HG03354 (cell line): ENCODE data around the gene CSNK1G1.

Experiments used
- ATAC-seq: cut with Tn5 transposase; IDR thresholded peaks from one replicate; pipeline ENCODE4 v1.9.1; 2021; ENCODE audit warnings: mild to moderate bottlenecking; ENCODE audit not compliant: unreplicated experiment, poor library complexity, severe bottlenecking

Gene CSNK1G1

DNA sequence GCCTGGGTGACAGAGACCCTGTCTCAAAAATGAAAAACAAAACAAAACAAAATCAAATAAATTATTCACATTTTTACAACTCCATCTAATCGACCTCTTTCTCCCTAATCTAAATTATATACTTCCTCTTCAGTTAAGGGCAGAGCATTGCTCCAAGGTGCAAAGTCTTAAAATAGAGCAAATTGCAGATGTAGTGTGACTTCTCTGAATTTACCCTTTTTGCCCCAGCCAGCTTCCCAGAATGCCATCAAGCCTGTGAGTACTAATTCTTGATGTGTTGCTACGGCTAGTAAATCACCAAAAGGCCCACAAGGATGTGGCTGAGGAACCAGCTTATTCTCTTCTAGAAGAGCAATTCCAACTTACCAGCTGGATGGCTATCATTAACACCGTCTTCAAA is 139.8 kb downstream of the CSNK1G1 start:
- no peak for ATAC-seq

DNA sequence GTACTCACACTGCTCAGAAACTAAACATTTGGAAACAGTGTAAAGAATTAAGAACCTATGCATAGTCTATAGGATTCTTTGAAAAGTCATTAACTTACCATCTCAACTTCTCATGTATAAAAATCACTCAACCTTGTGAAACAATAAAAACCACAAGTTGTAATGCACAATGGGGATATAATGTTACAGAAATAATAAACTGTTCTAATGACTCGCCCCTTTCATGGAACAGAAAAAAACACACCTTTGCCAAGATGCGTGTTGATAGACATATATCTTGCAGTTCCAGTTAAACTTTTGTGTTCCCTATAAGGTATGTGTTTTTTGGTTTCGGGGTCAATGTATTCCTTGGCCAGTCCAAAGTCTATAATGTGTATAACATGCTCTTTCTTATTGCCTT is 142.3 kb downstream of the CSNK1G1 start:
- ATAC-seq = no peak

DNA sequence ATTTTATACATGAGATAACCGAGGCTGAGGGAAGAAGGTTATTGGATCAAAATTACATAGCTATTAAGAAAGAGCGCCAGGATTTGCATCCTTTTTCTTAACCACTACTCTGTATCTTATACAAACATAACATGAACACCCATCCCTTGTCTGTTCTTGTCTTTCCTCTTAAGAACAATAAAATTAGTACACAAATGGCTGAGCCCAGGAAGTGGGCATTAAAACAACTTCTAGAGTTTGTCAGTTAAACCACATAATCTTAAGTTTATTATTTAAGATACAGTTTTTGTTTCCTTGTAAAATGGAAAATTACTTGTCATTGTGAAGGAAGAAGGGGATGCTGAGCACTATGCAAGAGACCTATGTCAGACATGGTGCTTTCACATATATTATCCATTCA is 144.3 kb downstream of the CSNK1G1 start:
- ATAC-seq = no peak

DNA sequence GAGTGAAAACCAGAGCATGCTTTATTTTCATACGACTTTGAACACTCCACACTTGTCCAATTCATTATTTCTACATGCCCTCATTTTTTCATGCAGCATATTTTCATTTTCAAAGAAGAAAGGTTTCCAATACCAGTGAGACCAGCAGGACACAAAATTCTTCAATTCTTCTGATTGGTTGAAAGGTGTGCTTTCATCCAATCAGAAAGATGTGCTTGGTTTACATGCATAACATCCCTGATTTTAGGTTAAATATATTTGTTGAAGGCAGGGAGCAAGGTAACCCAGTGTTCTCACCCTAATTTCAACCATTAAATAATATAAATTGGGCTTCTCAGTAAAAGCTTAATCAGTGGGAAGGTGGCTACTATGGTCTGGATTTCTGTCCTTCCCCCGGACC is 145.6 kb downstream of the CSNK1G1 start:
- no peak for ATAC-seq

DNA sequence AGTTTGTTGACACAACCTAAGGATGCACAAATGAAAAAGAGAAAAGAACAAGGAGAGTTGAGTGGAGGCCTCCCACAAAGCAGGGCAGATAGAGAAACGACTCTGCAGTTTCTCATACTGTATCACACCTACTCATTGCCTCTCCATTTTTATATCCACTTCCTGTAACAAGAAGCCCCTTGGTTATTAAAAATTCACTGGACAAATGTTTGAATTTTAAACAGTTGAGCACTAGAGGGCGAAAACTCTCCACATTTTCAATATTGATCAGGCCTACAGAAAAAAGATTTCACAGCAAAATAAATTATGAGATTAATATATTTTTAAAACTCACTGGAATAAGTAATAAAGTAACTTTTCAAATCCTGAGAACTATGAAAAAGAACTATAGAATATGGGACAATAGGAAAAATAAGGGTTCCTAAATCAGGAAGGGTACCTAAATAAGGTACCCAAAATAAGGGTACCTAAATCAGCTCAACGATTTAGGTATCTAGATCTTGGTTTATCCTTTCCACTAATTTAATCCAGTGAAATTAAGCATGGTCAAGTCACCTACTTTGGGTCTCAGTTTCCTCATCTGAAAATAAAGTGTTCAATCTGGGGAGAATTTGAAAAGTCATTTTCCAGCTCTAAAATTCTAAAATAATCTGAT is 146.2 kb downstream of the CSNK1G1 start:
- no peak for ATAC-seq

DNA sequence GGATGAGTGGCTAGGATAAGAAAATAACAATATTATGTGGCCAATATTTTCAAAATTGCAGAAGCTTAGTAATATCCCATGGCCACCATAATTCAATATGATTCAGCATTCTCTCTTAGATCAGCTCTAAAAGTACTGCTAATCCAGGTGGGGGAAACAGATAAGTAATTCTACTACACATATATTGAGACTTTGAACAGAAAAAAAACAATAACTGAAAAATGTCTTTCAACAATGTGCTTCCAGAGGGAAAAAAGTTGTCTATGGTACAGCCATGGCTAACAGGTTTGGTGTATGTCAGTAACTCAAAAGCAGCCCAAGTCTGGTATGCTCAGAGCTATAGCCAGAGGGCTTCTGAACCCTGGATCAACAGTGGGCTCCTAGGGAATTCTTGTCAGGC is 150.8 kb downstream of the CSNK1G1 start:
- ATAC-seq = no peak

DNA sequence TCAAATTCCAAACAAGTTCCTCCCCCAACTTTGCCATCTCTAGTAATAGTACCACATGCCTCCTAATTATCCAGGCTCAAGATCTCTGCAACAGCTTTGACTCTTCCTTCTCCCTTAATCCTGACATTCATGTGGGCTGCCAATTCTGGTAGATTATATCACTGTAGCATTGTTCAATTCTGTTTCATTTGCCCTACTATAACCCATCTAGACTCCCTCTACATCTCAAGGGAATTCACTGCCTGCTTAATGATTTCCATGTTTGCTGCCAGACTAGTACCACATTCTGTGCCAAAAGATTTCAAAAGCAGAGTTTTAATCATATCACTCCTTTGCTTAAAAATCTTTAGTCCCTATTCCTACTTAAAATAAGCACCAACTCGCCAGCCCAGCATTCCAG is 158.5 kb downstream of the CSNK1G1 start:
- ATAC-seq = no peak

DNA sequence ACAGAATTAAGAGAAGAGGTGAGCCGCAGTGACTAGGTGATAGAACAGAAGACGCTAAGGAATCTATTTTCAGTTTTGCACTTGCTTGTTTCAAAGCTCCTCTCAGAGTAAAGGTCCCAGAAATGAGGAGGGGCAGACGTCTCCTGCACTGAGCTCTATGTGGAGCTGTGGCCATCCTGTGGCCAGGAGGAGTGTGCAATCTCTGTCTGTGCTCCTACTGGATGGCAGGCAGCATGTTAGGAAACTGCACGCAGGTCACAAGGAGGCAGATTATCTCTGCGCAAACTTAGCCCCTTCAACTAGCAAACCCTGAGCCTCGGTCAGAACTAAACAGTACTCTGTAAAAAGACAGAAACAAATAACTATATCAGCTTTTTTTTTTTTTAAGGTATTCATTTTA is 162.0 kb downstream of the CSNK1G1 start:
- ATAC-seq = no peak

DNA sequence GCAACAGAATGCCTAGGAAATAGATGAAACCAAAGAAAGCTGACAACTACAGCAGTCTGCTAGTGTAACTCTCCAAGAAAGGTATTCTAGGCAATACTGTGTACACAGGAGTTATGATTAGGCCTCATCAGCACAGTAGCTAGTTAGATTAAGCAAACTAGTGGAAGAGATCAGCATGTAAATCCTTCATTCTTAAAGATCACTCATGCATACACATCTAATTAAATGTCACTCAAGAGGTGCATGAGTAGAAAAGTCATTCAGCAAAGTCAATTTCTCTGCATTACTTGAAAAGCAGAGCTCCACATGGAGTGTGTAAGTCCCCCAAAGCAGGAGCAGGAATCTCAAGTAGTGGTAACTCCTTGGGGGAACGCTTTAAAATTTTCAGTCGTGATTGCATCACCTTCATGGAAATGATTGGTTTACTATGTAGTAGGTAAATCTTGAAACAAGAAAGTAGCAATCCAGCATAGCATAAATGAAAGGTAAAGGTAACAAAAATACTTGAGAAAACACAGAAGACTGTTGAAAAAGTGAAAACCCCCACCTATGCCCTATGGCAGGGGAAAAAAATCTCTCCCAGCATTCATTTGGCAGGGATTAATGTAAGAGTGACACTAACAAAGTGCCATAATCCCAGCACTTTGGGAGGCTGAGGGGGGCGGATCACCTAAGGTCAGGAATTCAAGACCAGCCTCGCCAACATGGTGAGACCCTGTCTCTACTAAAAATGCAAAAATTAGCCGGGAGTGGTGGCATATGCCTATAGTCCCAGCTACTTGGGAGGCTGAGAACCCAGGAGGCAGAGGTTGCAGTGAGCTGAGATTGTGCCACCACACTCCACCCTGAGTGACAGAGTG is 163.8 kb downstream of the CSNK1G1 start:
- ATAC-seq = no peak

DNA sequence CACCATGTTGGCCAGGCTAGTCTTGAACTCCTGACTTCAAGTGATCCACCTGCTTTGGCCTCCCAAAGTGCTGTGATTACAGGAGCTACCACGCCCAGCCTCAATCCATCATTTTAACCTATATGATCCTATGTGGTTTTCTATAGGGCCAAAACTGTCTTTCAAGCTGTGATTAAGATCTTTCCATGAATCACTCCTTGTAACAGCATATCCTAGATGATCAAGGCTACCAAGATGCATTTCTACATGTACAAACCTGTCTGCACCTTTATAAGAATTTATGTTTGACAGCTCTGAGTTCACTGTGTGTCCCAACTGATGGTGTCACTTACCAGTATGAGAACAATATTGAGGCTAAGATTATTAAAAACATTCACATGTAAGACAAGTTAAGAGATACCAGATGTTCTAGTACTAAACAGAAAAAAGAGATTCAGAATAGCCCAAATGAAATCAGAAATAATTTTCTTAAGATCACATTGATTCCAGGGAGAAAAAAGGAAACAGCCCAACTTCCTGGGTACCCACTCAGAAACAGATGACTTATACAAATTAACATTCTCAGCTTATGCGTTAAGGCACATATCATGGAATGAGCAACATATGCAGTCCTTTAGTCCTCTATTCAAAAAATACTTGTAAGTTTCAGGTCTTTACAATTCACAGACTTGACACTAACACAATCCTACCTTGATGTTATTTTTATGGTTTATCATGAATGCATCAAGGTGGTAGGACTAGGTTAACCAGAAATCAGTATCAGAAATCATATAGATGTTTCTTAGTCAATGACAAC is 168.4 kb downstream of the CSNK1G1 start:
- ATAC-seq = no peak

DNA sequence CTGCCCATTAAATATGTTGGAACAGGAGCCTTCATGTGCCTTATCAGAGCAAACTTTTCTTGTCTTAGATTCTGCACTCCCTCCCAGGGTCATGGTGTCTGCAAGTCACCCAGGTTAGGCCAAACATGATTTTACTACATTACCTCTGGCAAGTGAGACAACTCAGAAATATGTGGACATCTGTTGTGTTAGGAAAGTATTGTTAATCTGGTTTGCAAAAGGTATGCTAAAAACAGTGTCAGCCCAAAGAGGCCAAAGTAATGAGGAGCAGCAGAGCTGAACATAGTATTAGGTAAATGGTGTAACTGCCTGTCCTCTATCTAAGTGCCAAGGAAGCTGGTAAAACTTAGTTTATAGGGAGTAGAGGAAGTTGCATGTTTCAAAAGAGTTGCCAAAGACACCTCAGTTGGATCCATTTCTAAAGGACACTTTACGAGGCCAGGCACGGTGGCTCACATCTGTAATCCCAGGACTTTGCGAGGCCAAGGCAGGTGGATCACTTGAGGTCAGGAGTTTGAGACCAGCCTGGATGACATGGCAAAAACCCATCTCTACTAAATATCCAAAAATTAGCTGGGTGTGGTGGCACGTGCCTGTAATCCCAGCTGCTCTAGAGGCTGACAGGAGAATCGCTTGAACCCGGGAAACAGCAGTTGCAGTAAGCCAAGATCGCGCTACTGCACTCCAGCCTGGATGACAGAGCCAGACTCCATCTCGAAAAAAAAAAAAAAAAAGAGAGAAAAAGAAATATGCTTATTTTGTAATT is 170.6 kb downstream of the CSNK1G1 start:
- ATAC-seq = no peak

DNA sequence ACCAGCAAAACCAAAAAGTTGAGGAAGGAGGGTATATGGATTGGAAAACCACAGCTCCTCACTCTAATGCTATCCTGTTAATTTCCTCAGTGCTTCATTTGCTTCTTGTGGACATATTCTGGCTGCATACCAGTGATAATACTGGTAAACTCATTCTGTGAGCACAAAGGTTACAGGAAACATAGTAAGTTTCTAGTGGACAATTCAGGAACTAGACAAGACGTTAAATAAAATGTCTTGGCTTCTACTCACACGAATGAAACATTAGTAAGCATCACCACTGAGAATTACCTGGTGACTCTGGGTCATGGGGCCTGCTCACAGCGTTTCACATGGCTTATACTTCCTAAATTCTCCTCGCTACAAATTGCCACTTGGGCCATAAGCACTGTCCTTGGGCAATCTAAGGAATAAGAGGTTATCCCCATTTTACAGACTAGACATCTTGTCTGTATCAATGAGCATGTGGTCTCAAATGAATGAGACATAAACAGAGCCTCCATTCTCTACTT is 173.1 kb downstream of the CSNK1G1 start:
- ATAC-seq = no peak

DNA sequence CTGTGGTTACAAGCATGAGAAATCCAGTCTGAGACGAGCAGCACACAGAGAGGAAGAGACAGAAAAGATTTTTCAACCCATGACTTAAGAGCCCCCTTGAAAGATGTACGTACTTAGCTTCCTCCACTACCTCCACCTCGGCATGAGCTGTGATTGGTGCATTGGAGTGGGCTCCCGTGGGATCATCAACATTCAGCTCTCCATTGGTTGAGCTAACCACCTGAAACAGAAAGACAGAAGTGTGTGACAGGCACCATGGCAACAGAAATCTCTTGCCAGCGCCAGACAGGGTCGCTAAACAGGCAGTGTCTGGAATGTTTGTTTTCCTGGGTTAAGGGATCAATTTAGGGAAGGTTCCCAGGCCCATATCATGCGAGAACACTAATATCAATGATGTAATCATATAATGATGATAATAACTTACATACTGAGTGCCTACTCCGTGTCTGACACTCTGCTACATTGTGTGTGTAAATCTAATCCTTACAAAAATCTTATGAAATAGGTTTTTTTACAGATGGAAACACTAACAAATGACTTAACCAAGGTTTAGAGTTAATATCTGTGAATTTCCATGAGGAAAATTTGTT is 175.6 kb downstream of the CSNK1G1 start:
- peak; percentile 50 for ATAC-seq

DNA sequence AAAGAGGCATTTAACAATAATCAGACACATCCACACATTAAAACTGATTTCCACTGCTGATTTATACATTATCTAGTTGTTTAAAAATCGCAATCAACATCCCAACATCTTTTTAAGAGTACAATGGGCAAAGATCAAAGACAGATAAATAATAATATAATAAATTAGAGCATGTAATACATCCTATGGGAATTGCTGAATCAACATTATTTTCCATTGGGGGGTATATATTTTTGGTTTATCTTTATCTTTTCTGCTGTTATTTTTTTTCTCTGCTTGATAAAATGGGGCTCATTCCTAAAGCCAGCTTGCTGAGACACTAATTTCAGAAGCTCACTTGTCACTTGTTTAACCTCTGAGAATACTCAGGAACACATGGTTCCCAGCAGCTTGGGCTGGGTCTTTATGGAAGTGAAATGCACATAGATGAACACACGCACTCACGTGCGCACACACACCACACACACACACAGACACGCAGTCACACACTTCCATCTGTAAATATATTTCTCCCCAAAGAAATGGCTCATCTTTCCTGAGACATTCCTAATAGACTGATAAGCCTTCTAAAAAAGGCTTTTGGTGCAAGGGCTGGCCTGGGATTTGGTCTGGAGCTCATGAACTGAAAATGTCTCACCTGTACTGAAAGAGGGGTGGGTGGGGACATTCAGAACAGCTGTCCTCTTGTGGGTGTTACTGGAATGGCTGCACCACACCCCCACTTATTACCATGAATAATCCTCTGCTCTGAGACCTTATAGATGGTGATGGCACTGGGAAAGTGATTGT is 189.7 kb downstream of the CSNK1G1 start:
- ATAC-seq = no peak

DNA sequence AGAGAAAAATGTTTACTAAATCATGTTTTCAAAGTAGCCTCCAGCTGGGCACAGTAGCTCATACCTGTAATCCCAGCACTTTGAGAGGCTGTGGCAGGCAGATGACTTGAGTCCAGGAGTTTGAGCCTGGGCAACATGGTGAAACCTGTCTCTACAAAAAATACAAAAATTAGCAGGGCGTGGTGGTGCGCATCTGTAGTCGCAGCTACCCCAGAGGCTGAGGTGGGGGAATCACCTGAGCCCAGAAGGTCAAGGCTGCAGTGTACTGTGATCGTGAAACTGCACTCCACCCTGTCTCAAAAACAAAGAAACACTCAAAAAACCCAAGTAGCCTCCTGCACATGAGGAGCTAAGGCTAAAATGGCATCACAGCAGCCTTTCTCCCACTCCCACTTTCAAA is 191.5 kb downstream of the CSNK1G1 start:
- ATAC-seq = no peak

DNA sequence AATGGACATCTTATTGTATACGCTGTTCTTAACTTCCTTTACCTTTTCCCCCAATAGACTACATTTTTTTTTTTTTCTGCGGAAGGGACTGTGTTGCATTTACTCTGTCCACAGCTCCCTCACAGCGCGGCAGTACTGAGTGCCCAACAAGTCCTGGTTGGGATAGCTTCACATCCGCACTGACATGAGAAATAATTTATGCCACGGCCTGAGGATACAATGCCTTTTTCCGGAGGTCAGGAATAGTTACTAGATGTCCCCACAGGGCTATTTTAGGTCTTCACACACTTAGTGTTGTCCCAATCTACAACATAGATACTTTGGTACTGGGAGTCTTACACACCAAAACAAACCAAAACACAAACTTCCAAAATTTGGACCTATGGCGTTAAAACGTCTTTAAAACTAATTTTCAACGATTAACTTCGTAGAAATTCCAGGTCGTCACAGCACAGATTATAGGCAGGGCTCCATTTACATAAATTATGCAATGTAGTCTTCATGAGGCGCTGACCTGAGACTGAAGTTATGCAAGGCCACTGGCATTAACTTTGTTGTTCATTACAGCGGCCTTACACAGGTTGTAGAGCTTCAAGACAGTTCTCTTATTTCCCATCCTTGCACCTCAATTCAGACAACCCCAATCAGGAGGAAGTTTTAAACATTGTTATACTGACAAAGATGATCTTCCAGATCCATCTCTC is 192.2 kb downstream of the CSNK1G1 start:
- ATAC-seq = peak; percentile 18

DNA sequence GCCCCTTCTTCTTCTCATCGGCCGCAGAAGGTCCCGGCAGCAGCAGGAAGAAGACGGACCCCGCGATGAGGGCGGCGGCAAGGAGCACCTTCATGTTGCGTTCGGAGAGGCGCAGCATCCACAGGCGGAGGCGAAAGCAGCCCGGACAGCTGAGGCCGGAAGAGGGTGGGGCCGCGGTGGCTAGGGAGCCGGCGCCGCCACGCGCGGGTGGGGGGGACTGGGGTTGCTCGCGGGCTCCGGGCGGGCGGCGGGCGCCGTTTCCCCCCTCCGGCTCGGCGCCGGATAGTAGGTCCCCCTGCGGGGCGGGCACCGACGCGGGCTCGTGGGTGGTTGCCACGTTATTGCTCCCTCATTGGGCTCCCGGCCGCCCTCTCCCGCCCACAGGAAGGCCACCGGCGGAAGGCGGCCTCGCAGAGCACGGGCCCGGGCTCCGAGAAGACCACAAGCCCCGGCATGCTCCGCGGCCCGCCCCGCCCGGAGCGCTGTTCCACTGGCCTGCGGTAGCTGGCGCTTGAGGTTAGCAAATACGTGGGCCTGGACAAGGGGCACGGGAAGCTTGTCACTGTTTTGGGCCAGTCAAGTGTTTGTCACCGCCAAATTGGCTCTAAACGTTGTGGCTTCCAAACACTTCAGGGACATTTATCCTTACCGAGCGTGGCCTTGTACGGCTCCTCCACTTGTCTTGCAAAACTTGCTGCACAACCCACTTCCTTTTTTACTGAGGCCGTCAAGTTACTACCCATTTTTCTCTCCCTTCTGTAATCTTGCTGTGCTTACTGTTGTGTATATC is 192.9 kb downstream of the CSNK1G1 start, which contains the start of gene PPIB:
Gene PPIB (minus strand): TSS at position 154 of the 790 bp plus-strand sequence. CDS start 36 bp downstream, at position 118.
- peak; percentile 93 for ATAC-seq
